ENCODE results near the gene ATP8B1. TPM values are rescaled to one million over a fixed set of nuclear protein-coding genes. Genes with fewer than 3 reads are reported as not detected.

Gene ATP8B1
- total and polyA plus RNA-seq, 2 of the 8 experiments (the other 6 are each of a cell fraction or from before 2014, with no cell fraction given) = 1.1 to 4.6 TPM

DNA sequence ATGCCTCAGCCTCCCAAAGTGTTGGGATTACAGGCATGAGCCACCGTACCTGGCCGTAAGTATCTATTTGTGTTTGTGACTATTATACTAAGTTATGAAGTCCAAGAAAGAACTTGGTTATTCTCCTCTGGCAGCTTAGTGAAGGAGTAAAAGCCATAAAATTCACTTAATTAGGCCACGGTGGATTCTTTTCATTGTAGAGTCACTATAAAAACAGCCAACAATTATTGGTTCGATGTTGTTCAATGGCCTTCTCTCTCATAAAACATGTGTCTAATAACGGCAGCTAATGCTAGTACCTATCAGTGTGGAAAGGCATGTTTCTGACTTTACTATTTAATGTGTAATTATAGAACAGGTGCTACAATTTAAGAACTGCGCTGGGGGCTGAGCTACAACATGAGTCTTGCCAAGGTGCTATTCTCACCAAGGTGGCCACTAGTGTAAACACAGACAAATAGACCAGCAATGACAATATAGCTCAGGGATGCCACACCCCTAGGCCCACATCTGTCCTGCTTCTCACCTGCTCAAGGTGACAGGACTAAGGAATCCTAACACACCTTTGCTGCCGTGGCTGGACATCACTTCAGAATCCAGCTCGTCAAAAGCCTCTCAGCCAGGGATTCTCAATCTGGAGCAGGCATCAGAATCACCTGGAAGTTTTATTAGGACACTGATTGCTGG lies 17.2 kb downstream of the ATP8B1 start (continued):
- TF ChIP-seq ZNF274 (IDR thresholded peaks at IDR 0.05; ENCODE audit: borderline replicate concordance, extremely low read depth, low read length) (no peak), POLR2A (IDR thresholded peaks at IDR 0.05; ENCODE audit: control extremely low read depth in 1 of 2, low read depth in 2 of 2, low read length in 2 of 2) (no peak), TEAD4 (IDR thresholded peaks at IDR 0.05; ENCODE audit: low read depth, low read length) (no peak), NRF1 (IDR thresholded peaks at IDR 0.05; ENCODE audit: low read depth, low read length) (no peak), ATF2 (IDR thresholded peaks at IDR 0.05; ENCODE audit: low read length) (no peak), CBX5 (IDR thresholded peaks at IDR 0.05; ENCODE audit: low read depth, low read length) (no peak)

Data from H1 (cell line).